Adrenal gland (tissue), 12 donors: ENCODE data around the gene TM9SF4. TPM values are rescaled to one million over a fixed set of nuclear protein-coding genes. Genes with fewer than 3 reads are reported as not detected.
A peak's percentile ranks its signal among the peaks of the same experiment; 100 is the strongest.

ENCODE experiments used
- DNase-seq, 7 donors: peaks; one replicate each; pipeline ENCODE4 v3.0.0-alpha.2; 2019 to 2020
- H3K27ac ChIP-seq, 5 donors: fragments of 200-600 bp; sonication (generic) in 4 of 5; 1 replicate in 3 of 5; 2 replicates in 2 of 5; pipeline versions ENCODE4 v1.5.1 to v1.8.0; 2016 to 2020; ENCODE audit warnings: mild to moderate bottlenecking in 1 of 5
- H3K27me3 ChIP-seq: fragments of 200-600 bp; 2 replicates; pipeline ENCODE4 v1.8.0; 2021
- H3K36me3 ChIP-seq, 2 donors: fragments of 200-600 bp; replicated peaks in 1 of 2; 1 replicate in 1 of 2; 2 replicates in 1 of 2; pipeline versions ENCODE4 v1.5.1 to v1.8.0; 2018 to 2022
- H3K4me1 ChIP-seq, 2 donors: fragments of 200-600 bp; replicated peaks in 1 of 2; 1 replicate in 1 of 2; 2 replicates in 1 of 2; pipeline versions ENCODE4 v1.5.1 to v1.8.0; 2018 to 2021
- H3K4me3 ChIP-seq, 4 donors: fragments of 200-600 bp; sonication (generic) in 3 of 4; one replicate each; pipeline ENCODE4 v1.5.1; 2016 to 2018
- H3K9me3 ChIP-seq, 3 donors: fragments of 200-600 bp; sonication (generic) in 1 of 3; replicated peaks in 1 of 3; 1 replicate in 2 of 3; 2 replicates in 1 of 3; pipeline versions ENCODE4 v1.5.1 to v1.8.0; 2016 to 2021
- POLR2A ChIP-seq, 2 donors: fragments of 450-650 bp; IDR thresholded peaks; one replicate each; pipeline ENCODE4 v1.6.1; 2017; ENCODE audit warnings: antibody characterized with exemption in 2 of 2, mild to moderate bottlenecking in 2 of 2, moderate library complexity in 1 of 2
- WGBS, 4 donors: extraction: QIAGEN DNeasy Blood & Tissue Kit in 2 of 4; methylation state at CpG; one replicate each; pipeline versions ENCODE4 v1.1.5 to v1.1.7; 2013 to 2017; 5-methylcytosine and 5-hydroxymethylcytosine counted together
- intact Hi-C, 2 donors: fragments of 100-400 bp; cut with DNase I; formaldehyde crosslinking; loops; one replicate each; pipeline versions ENCODE4 v1.14.1 to v1.15.0; 2022 to 2023
- polyA plus RNA-seq, 3 donors: library from polyadenylated mRNA; stranded (reverse); fragments of 200-250 nt in 2 of 3; fragments of 350-450 nt in 1 of 3; fragmentation: Illumina TruSeq in 1 of 3; extraction: RNeasy Lipid Tissue Mini Kit (QIAGEN cat#74804) in 1 of 3; gene quantifications; one replicate each; pipeline ENCODE4 v1.2.3, GENCODE V29; 2013 to 2014
- total RNA-seq, 9 donors: library from RNA; depleted of rRNA in 4 of 9; stranded (reverse); fragments of >200 nt in 4 of 9; fragments of 120-200 nt in 1 of 9; fragmentation: NEBNext Ultra II Directional in 1 of 9; extraction: Animal tissue kit (Norgen Biotek cat#: 25700) in 1 of 9; gene quantifications; one replicate each; pipeline versions ENCODE4 v1.1.0 to v1.2.4, GENCODE V29; 2013 to 2023
- TF ChIP-seq, protein P1 (sequence below), 6 experiments: fragments of 450-650 bp in 4 of 6; fragments of 200-600 bp in 2 of 6; sonication (generic) in 1 of 6; IDR thresholded peaks; 1 replicate in 5 of 6; 2 replicates in 1 of 6; pipeline versions ENCODE4 v1.5.1 to v1.8.0; 2016 to 2021; ENCODE audit warnings: antibody characterized with exemption in 6 of 6, mild to moderate bottlenecking in 2 of 6, moderate library complexity in 1 of 6
- donor health status: healthy with polysubstance abuse.
- donor health status: Bipolar disorder and iron deficiency.
- donor health status: DM: yes; HTN: yes; CAD: no.
- donor health status: DM: no; HTN: no; CAD: no.
- donor health status: DM: no; HTN: no; CAD: no.
- donor health status: DM: yes; HTN: yes; CAD: no.

The TM9SF4 gene
- total and polyA plus RNA-seq, 12 donors = 23.2 to 61.0 (median 46.1) TPM

DNA sequence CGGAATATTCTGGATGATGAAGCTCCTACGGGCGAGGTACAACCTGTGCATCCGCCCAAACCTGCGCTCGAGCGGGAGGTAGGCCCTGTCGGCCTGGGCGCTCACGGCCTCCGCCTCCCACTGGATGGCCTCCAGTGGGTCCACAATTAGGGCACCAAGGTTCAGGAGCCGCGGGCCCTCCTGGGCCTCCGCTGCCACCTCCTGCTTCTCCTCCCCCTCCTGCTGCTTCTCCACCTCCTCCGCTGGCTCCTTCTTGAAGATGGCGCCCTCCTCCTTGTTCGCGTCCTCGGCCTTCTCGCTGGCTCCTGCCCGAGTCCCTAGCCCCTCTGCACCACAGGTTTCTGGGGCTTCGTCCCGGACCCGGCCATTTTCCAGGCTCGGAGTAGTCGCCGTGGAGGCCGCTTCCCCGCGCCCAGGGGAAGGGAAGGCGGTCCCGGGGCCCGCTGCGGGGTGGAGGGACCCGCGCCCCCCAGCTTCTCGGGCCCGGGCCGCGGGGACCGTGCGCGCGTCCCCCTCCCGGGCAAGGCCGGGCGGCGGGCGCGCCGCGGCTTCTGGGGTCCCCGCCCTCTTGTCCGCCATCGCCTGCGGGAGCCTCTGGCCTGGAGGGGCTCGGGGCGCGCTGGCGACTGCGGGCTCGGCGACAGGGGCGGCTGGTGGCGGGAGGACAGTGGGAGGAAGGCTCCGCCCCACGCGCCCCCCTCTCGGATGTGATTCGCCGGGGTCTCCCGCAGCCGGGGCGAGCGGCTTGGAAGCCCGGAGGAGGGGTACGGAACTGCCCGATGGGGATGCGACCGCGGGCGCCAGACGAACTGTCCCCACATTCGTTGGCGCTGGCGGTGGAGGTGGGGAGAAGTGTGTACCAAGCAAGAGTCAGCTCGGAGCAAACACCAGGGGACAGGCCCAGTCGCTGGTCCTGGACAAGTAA lies 80.4 kb downstream of the TM9SF4 start:
- Histone ChIP-seq H3K27me3 (no peaks in the 10 kb centered on the region), H3K9me3 (no peaks in the 10 kb centered on the region), H3K36me3 (peaks cover 0 to under 1% of the 10 kb centered on the region in 2 donors), H3K4me3 (peak overlapping the region; percentile 1 to 89 (median 56)), H3K4me1 (peaks cover 0 to 28% of the 10 kb centered on the region in 2 donors), H3K27ac (peak overlapping the region in 4 of 5 donors; percentile 20 to 83 (median 68))
- TF ChIP-seq, protein P1, sequence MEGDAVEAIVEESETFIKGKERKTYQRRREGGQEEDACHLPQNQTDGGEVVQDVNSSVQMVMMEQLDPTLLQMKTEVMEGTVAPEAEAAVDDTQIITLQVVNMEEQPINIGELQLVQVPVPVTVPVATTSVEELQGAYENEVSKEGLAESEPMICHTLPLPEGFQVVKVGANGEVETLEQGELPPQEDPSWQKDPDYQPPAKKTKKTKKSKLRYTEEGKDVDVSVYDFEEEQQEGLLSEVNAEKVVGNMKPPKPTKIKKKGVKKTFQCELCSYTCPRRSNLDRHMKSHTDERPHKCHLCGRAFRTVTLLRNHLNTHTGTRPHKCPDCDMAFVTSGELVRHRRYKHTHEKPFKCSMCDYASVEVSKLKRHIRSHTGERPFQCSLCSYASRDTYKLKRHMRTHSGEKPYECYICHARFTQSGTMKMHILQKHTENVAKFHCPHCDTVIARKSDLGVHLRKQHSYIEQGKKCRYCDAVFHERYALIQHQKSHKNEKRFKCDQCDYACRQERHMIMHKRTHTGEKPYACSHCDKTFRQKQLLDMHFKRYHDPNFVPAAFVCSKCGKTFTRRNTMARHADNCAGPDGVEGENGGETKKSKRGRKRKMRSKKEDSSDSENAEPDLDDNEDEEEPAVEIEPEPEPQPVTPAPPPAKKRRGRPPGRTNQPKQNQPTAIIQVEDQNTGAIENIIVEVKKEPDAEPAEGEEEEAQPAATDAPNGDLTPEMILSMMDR (IDR thresholded peaks at IDR 0.05) = no peak
- TF ChIP-seq POLR2A (IDR thresholded peaks at IDR 0.05) = no peak
- peak; percentile 38 to 79 (median 57) for DNase-seq
- 0 to 8% (median 3%) methylated on average over 11 to 88 of the region's 88 CpGs for WGBS, 4 donors
- intact Hi-C loops = no loop called here

DNA sequence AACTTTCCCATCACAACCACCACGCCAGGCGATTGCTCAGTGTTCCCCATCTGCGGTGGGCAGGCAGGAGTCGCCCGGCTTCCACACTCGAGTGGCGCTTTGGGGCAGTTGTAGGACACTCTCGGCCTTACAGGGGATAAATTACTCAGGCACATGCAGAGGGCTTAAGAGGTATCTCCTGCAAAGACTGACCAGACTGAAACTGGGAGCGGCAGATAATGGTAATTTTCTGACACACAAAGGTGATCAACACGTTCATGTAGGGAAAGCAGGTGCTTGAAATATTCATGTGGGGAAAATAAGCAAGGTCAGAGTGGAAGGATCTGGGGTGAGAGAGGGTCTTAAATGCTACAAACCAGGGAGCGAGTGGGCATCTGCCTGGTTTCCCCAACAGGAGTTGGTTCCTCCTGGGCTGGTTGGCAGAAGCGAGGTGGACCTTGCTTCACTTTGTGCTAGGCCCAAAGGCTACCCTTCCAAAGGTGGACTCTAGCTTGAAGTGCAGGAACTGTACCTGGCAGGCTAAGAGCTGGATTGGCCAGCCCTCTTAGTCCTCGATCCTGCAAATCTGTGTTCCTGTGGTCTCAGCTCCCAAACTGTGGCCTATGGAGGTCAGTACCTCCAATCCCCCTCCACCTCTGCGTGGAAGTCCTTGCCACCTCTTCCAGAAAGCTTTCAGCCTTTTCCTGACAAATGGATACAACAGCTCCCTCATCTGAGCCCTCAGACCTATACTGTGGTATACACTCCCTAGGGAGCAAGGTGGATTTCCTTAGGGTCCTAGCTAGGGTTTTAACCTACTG lies 81.3 kb downstream of the TM9SF4 start:
- peaks cover 0 to 28% of the 10 kb centered on the region in 2 donors for H3K4me1 ChIP-seq
- peak in 2 of 7 donors; percentile 7 to 44 for DNase-seq
- H3K4me3 ChIP-seq = peak overlapping the region in 3 of 4 donors; percentile 1 to 89 (median 46)
- TF ChIP-seq POLR2A (IDR thresholded peaks at IDR 0.05) = no peak
- TF ChIP-seq, protein P1 (IDR thresholded peaks at IDR 0.05) = no peak
- H3K27ac ChIP-seq = peak overlapping the region in 4 of 5 donors; percentile 20 to 83 (median 68)
- H3K9me3 ChIP-seq = no peaks in the 10 kb centered on the region
- peaks cover 0 to 9% of the 10 kb centered on the region in 2 donors for H3K36me3 ChIP-seq
- intact Hi-C loops = no loop called here
- no peaks in the 10 kb centered on the region for H3K27me3 ChIP-seq
- WGBS, 4 donors = 42 to 53% (median 48%) methylated on average over 11 to 14 of the region's 14 CpGs

DNA sequence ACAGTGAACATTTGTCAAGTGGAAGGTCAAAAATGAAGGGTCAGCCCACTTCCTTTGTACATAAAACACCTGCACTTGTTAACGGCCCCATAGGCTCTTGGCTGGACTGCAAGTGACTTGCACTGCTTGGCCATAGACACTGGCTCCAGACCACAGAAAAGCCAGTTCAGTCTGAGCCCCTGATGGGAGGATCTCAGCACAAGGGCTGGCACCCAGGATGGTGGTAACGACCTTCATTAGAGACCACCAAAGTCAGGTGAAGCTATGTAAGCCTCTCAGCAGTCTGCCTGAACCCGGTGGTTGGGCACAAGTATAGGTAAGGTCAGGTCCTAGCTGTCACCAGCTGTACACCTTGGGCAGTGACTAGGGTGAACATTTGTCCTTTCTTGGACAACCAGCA lies 81.9 kb downstream of the TM9SF4 start:
- Histone ChIP-seq H3K36me3 (peaks cover 0 to 15% of the 10 kb centered on the region in 2 donors), H3K27ac (peak overlapping the region in 1 of 5 donors; percentile 83), H3K4me3 (no peak overlapping the region), H3K4me1 (peaks cover 0 to 28% of the 10 kb centered on the region in 2 donors), H3K9me3 (no peaks in the 10 kb centered on the region), H3K27me3 (no peaks in the 10 kb centered on the region)
- peak in 2 of 7 donors; percentile 12 to 47 for DNase-seq
- intact Hi-C loops = no loop called here
- whole genome bisulfite sequencing, 4 donors = 78 to 100% (median 87%) methylated on average over 2 to 3 of the region's 3 CpGs
- TF ChIP-seq POLR2A (IDR thresholded peaks at IDR 0.05) = no peak
- TF ChIP-seq, protein P1 (IDR thresholded peaks at IDR 0.05) = no peak

DNA sequence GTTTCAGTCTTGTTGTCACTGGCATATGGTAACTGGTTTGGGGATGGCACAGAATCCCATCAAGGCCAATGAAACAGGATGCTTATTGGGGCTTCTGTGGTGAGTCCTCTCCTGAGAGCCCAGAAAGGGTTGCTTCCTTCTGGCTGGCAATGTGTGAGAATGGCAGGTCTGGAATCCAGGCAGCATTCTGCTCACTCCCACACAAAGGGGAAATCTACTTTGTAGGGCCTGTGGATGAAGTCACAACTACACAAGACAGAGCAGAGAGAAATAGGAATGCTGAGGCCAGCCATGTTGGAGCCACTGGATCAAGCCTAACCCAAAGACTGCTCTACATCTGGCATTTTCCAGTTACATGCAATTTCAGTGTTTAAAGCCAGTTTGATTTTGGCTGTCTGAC lies 82.4 kb downstream of the TM9SF4 start:
- no peaks in the 10 kb centered on the region for H3K9me3 ChIP-seq
- H3K4me1 ChIP-seq = peaks cover 0 to 28% of the 10 kb centered on the region in 2 donors
- TF ChIP-seq, protein P1 (IDR thresholded peaks at IDR 0.05) = no peak
- TF ChIP-seq POLR2A (IDR thresholded peaks at IDR 0.05) = no peak
- no peaks in the 10 kb centered on the region for H3K27me3 ChIP-seq
- no peak overlapping the region for H3K4me3 ChIP-seq
- no peak overlapping the region for H3K27ac ChIP-seq
- intact Hi-C loops = no loop called here
- DNase-seq = peak in 2 of 7 donors; percentile 3 to 39
- peaks cover 0 to 19% of the 10 kb centered on the region in 2 donors for H3K36me3 ChIP-seq
